ENCODE results near the gene EMP3.

- no peak for TF ChIP-seq CTCF (IDR thresholded peaks at IDR 0.05)
- TF ChIP-seq POLR2A (IDR thresholded peaks at IDR 0.05) = no peak
These were observed at the start of gene EMP3 for GRCh38 chr19:48325265-48325910.

Measured in testis (tissue), 2 donors.